NCI-H1048 (cell line): ENCODE measurements around the gene APLP1.
A peak's percentile ranks its signal among the peaks of the same experiment; 100 is the strongest.
"Not testable (repeated sequence)": the region's sequence is repeated elsewhere in the genome, so short reads cannot be mapped to it uniquely, and the experiment has no call there.

Source experiments
- DNase-seq: peaks from one replicate; lab custom pipeline; 2025; lab: John Stamatoyannopoulos, UW

The APLP1 gene

DNA sequence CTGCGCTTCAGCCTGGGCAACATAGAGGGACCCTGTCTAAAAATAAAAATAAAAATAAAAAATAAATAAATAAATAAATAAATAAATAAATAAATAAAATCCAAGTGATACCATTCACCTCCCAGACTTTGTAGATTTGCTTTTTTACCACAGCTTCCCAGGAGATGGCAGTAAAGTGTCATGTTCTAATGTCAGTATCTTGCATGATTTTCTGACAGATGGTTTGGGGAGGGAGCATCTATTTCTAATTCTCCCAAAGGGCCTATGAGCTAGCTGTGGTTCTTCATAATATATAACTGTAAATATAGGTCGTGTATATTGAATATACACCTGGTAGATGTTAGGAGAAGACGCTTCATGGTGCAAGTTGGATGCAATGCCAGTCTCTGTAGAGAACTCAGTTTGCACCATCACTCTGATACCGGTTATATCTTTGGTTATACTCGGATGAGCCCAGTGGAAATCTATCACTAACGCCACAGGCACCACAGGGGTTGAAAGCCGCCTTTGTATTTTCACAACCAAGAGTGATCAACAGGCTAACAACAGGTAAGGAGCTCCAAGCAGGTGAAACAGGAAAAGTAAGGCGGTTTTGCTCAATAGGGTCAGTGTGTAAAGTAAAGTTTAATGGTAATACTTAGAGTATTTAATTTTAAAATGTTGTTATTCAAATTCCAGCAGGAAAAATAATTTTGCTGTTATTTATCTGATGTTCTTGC lies 13.9 kb downstream of the APLP1 start:
- no peak for DNase-seq

DNA sequence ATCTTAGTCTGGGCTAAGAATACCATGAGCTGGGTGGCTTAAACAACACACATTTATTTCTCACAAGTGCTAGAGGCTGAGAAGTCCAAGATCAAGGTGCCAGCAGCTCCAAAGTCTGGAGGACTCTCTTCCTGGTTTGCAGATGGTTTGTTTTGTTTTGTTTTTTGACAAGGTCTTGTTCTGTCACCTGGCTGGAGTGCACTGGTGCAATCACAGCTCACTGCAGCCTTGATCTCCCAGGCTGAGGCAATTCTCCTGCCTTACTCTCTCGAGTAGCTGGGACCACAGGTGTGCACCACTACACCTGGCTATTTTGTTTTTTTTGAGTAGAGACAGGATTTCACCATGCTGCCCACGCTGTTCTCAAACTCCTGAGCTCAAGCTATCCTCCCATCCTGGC lies 15.5 kb downstream of the APLP1 start:
- no peak for DNase-seq

DNA sequence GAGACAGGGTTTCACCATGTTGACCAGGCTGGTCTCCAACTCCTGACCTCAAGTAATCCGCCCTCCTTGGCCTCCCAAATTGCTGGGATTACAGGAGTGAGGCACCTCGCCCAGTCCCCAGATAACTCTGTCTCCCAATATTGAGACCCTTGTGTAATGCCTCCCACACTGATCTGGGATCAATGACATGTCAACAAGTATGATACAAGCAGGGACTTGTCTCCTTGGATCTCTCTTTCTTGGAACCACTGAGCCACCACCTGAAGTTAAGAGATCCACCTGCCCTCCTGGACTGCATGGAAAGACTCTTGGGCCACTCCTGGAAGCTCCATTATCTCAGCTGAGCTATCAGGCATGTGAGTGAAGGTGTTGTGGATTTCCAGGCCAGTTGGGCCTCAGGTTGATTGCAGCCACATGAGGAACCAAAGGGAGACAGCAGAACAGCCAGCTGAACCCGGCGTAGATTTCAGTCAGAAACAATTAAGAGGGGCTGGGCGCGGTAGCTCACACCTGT lies 16.9 kb downstream of the APLP1 start:
- no peak for DNase-seq

DNA sequence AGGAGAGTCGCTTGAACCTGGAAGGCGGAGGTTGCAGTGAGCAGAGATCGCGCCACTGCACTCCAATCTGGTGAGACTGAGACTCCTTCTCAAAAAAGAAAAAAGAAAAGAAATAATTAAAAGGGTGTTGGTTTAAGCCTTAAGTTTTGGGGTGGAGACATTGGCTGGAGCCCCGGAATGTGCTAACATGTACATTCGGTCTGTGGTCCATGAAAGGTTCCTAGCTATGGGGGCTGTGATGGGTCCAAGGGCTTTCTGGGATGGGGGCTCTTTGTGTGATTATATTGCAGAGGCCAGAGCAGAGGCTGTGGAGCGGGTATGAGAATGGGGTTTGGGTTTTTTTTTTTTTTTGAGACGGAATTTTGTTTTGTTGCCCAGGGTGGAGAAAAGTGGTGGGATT lies 17.5 kb downstream of the APLP1 start:
- no peak for DNase-seq

DNA sequence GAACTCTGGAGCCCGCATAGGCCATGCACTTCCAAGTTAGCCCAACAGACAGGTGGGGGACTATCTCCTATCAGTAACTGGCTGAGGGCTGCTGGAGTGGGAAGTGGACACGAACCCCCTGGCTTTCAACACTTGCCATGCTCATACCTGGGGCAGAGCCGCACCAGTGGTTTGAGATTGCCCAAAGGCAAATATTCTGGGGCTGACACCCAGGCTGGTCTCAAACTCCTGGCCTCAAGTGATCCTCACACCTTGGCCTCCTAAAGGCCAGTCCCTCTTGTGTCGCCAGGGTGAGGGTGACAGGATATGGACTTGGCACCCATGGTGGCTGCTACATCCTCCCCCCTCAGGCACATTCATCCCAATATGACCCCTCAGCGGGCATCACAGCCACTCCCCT lies 18.8 kb downstream of the APLP1 start:
- DNase-seq = no peak

DNA sequence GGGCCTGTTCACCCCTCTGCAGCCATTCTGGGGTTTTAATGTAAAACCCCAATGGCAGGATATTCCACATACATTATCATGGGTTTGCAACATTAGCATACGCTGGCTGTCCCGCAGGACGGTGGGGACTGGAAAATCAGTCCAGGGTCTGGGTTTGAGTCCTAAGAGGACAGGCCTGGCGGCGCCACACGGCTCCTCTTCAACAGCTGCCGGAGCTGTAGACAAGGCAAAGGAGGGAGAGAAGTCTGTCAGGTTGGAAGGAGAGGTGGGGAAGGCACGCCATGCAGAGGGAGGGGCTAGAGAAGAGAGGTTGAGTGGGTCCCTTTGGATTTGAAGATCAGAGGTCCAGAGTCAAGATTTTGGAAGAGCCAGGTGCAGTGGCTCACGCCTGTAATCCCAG lies 20.0 kb downstream of the APLP1 start:
- no peak for DNase-seq

DNA sequence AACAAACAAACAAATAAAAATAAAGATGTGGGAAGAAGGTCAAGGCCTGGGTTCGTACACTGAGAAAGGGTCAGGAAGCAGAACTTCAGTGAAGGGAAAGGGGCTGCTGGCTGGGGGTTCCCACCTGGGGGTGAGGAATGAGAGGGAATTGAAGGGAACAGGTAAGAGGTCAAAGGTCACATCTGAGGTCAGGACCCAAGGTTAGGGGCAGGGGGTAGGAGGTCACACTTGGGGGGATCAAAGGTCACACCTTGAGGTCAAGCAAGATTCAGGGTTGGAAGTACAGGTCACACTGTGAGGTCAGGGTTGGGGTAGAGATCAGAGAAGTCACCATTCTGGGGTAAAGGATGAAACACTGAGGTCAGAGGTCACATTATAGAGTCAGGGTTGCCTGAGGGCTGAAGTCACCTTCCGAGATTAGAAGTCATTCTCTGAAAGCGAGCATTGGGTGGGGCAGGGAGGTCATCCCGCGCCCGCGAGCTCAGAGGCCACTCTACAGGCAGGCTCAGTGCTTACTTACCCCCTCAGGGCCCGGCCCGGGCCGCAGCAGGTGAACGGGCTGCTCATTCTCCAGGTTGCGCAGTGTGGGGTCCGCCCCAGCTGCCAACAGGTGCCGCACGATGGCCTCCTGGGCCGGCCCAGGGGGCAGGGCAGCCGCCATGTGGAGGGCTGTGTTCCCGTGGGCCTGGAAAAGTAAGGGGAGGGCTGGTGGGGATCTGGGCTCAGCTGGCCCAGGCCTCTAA lies 21.2 kb downstream of the APLP1 start:
- no peak for DNase-seq

DNA sequence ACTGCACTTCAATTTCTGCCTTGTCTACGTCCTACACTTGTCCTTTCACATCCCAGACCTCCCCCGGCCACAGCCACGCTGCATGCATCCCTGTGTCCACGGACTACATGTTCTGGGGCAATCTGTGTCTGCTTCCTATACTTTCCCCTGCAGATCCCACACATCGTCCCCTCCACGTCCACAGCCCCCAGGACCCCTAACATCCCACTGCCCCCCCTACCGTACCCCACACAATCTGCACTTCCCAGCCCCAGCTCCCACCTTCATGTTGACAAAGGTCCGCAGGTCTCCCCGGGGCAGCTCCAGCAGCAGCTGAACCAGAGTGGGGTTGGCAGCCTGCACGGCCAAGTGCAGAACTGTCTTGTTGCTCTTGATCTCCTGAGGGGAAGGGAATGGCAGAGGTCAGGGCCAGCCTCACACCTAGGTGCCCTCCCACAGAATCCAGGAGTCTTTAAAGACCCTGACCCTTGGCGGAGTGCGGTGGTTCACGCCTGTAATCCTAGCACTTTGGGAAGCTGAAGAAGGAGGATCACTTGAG lies 21.8 kb downstream of the APLP1 start:
- no peak for DNase-seq

DNA sequence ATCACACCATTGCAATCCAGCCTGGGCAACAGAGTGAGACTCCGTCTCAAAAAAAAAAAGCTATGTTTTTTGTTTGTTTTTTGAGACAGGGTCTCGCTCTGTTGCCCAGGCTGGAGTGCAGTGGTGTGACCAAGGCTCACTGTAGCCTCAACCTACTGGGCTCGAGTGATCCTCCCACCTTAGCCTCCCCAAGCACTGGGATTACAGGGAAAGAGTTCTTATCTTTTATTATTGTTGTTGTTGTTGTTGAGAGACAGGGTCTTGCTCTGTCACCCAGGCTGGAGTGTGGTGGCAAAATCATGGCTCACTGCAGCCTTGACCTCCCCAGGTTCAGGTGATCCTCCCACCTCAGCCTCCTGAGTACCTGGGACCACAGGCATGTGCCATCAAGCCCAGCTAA lies 23.4 kb downstream of the APLP1 start:
- not testable (repeated sequence) for DNase-seq

DNA sequence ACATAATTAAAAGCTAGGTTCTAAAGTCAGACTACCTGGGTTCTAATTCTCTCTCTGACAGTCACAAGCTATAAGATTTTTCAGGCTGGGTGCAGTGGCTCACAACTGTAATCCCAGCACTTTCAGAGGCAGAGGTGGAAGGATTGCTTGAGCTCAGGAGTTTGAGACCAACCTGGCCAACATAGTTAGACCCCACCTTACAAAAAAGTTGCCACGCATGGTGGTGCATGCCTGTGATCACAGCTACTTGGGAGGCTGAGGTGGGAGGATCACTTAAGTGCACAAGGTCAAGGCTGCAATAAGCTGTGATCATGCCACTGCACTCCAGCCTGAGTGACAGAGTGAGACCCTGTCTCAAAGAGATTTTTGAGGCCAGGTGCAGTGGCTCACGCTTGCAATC lies 26.0 kb downstream of the APLP1 start:
- no peak for DNase-seq

DNA sequence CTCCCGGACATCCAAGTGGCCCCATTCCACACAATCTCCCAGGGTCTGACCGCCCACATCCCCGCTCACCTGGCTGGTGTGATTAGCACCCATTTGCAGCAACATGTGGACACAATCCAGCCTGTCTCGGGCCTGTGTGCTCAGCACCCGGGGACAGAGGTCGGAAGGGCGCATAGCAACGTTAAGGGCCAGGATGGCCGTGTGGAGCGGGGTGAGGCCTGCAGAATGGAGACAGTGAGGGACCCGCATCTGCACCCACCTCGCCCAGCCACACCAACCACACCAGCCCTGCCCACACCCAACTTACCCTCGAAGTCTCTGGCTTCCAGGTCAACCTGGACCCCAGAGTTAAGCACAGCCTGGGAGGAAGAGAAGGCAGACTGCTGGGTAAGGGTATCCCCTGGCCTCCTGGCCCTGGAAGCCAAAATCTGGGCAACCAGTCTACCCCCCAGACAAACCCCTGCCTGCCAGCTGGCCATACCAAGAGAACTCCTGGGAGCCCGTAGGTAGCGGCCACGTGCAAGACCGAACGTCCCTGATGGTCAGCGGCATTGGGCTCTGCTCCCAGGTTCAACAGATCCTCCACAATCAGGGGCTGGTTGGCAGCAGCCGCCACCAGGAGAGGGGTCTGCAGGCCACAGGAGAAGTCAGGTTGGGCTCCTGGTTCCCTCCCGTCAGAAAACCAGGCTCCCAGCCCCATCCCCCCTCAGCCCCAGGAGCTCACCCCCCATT lies 27.7 kb downstream of the APLP1 start:
- no peak for DNase-seq

DNA sequence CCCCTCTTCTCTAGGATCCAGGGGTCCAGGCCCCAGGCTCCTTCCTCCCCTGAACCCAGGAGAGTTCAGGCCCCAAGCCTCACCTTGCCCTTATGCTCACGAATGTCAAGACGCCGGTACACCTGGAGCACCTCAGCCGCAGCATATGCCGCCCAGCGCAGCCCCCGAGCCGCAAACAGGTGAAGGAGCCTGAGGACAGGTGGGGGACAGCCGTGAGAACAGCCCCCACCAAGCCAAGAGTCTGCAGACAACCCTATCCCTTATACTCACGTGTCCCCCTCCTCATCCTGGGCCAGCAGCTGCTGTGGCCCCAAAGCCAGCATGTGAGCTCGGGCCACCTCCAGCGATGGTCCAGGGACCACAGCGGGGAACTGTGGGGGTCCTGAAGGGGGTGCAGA lies 28.3 kb downstream of the APLP1 start:
- DNase-seq = no peak

DNA sequence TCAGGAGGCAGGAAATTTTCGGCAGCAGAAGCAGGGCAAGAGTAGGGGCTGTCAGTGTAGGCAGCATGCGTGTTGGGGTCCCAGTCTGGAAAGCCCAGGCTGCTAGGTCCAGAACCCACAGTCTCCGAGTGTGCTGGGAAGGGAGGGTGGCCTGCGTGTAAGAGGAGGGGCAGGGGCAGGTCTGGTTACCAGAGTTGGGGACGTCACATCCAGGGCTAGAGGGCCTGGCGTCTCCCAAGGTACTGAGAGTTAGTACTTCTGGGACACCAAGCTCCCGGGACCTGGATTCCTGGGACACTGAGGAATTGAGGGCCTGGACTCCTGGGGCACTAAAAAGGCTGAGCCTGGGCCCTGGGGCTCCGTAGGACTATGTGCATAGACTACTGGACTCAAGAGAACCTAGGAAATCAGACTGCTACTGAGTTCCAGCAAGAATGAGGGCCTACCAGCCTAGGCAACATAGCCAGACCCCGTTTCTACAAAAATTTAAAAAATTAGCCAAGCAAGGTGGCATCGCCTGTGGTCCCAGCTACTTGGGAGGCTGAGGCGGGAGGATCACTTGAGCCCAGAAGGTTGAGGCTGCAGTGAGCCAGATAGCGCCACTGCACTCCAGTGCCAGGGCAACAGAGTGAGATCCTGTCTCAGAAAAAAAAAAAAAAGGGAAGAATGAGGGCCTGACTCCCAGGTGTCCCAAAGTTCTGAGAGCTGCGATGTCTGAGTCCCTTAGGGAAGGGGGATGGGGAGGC lies 29.5 kb downstream of the APLP1 start:
- no peak for DNase-seq

DNA sequence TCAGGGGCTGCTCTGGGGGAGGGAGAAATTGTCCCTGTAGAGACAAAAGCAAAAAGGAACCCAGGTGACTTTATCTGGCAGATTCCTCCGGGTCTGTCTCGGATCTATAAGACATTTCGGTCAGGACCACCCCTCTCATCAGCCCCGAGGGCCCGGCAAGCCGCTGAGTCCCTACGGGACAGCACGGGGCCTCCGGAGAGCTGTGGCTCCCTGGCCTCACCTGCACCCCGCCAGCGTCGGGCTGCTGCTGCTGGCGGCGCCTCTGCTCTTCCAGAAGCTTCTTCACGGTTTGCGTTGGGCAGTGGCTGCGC lies 30.1 kb downstream of the APLP1 start:
- DNase-seq = no peak

DNA sequence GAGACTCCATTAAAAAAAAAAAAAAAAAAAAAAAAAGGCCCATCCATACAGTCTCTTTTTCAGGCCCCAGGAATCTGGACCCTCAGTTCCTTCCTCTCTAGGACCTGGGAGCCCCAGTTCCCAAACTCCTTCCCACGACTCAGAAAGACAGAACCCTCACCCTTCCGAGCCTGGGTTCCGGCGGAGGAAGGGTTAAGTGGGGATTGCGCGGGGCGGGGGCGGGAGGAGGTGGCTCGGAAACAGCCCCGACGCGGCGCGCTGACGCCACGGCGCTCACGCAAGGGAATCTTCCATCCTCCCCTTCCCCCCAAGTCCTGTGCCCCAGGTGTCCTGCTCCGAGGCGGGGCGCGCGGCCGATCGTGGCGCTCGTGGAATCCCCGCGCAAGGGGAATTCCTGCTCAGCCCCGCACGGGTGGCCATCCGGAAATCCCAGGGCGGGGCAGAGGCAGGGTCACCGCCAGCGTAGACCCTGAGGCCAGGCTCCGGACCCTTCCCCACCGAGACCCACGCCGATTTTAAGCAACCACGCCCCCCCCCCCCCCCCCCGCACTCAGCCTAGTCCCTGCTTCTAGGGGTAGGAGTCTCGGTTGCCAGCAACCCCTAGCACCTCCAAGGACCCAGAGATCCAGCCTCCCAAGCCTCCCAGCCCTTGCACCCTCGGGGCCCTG lies 31.3 kb downstream of the APLP1 start:
- DNase-seq = peak; percentile 67

DNA sequence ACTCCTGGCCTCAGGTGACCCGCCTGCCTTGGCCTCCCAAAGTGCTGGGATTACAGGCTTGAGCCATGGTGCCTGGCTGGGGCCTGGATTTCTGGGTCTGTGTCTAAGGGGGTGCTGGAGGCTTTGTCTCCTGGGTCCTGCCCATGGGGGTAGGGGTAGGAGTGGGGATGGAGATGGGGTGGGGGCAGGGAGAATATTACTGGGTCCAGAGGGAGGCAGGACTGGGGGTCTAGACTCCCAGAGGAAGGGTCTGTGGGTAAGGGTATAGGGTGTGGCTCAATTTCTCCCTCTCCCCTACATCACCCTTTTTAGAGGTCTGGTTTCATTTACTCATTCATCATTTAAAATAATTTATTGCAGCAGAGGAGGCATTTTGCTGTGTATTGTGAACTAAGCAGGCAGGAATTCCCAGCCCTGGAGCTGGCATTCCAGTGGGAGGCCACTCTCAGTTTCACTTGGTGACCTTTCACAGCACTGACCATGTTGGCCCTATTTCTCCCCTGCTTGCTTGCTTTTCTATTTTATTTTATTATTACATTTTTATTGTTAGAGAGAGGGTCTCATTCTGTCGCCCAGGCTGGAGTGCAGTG lies 32.8 kb downstream of the APLP1 start:
- no peak for DNase-seq

DNA sequence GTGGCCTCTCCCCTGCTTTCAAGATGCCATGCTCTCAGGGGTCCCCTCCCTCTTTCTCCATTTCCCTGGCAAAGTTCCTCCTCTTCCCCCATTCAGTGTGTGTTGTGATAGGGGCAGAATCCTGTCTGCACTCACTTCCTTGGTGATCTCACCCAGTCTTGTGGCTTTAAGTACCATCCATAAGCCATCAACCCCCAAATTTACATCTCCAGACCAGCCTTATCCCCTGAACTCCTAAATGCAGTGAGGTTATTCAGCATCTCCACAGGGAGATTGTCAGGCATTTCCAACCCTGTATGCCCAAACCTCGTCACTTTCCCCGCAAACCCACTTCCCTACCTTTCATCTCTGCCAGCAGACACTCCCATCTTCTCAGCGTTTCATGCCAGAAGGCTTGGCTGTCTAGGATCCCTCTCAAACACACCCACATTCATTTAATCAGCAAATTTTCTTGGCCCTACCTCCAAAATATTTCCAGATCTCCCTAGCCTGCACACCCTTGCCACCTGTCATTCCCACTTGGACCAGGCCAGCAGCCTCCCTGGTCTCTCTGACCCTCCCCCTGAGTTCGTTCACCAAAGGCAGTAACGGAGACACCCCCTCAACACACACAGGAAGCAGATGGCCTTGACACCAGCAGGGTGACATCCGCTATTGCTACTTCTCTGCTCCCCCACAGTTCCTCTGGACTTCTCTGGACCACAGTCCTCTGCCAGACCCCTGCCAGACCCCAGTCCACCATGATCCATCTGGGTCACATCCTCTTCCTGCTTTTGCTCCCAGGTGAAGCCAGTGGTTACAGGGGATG lies 33.7 kb downstream of the APLP1 start, which contains the start of gene HCST:
Gene HCST, plus strand, starts transcription at position 676 of the 808 bp plus-strand sequence. Its CDS starts 65 bp downstream, at position 741.
- DNase-seq = no peak

DNA sequence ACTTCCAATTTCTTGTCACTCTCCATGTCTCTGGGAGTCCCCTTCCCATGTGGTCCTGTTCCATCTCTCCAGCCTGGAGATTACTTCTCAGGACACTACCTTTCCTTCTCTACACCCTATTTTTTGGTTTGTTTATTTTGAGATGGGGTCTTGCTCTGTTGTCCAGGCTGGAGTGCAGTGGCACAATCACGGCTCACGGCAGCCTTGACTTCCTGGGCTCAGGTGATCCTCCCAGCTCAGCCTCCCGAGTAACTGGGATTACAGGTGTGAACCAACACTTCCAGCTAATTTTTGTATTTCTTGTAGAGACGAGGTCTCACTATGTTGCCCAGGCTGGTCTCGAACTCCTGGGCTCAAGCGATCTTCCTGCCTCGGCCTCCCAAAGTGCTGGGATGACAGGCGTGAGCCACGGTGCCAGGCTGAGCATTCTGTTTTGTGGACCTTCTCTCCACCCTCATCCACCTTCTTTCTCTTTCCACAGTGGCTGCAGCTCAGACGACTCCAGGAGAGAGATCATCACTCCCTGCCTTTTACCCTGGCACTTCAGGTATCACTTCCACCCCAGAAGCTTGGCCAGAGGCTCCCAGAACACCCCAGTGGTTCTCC lies 34.6 kb downstream of the APLP1 start:
- no peak for DNase-seq

DNA sequence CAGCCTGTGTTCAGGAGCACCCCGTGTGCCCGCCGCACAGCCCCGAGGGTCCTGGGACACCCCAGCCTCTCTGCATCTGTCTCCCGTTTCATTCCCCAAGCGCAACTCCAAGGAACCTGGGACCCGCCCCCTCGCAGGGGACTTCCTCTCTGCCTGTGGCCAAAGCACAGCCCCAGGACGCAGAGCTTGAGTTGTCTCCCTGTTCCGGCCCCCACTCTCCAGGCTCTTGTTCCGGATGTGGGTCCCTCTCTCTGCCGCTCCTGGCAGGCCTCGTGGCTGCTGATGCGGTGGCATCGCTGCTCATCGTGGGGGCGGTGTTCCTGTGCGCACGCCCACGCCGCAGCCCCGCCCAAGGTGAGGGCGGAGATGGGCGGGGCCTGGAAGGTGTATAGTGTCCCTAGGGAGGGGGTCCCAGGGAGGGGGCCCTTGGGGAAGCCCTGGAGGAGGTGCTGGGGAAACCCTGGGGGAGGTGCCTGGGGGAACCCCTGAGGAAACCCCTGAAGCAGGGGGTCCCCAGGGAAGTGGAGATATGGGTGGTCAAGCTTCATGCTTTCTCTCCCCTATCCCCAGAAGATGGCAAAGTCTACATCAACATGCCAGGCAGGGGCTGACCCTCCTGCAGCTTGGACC lies 35.3 kb downstream of the APLP1 start:
- DNase-seq = peak; percentile 21
